Measurements from ENCODE around the gene JADE2. TPM values are rescaled to one million over a fixed set of nuclear protein-coding genes. Genes with fewer than 3 reads are reported as not detected.
"Not testable (repeated sequence)": the region's sequence is repeated elsewhere in the genome, so short reads cannot be mapped to it uniquely, and the experiment has no call there.

Gene JADE2
- total RNA-seq, 1 donor from 2014 or later: 70.9 TPM

DNA sequence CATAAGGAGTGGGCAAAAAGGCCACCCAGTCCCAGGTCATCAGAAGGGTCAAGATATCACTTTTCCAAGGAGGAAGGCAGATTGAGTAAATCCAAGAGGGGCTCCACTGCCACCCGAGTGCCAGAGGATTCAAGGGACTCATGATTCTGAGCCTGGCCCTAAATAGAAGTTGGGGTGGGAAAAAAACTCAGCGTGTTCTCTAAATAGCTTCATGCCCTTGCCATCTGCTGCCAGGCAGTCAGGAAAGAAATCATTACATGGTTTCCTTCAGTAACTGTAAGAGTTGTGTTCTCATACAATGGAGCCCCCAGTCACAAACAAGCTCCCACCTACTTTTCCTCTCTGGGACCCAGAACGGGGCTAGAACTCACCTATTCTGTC is 70.0 kb downstream of the JADE2 start:
- Histone ChIP-seq H3K27ac (no peak overlapping the region), H3K9me3 (no peaks in the 10 kb centered on the region), H3K36me3 (no peaks in the 10 kb centered on the region), H3K4me3 (no peak overlapping the region), H3K4me1 (peaks cover 0 to 13% of the 10 kb centered on the region in 2 donors), H3K27me3 (no peaks in the 10 kb centered on the region)
- no peak for DNase-seq (ENCODE audit: low spot score in 2 of 2)
- TF ChIP-seq CTCF (IDR thresholded peaks at IDR 0.05): no peak
- intact Hi-C loops (cut with DNase I): no loop called here

DNA sequence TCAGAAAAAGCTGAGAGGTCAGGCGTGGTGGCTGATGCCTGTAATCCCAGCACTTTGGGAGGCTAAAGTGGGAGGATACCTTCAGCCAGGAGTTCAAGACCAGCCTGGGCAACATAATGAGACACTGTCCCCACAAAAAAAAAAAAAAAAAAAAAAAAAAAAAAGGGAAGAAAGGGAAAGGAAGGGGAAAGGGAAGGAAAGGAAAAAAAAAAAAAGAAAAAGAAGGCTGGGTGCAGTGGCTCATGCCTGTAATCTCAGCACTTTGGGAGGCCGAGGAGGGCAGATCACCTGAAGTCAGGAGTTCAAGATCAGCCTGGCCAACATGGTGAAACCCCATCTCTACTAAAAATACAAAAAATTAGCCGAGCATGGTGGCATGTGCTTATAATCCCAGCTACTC is 74.3 kb downstream of the JADE2 start:
- H3K9me3 ChIP-seq; intact Hi-C loops (cut with DNase I): not testable (repeated sequence)

GRCh38 chr5:134600600-134600999 is 75.1 kb downstream of the JADE2 start:
- Histone ChIP-seq H3K36me3 (peaks cover 16% of the 10 kb centered on the region in 2 donors), H3K4me3 (no peak overlapping the region), H3K9me3 (no peaks in the 10 kb centered on the region), H3K4me1 (peaks cover 0 to 3% of the 10 kb centered on the region in 2 donors), H3K27me3 (no peaks in the 10 kb centered on the region), H3K27ac (no peak overlapping the region)
- no peak for TF ChIP-seq CTCF (IDR thresholded peaks at IDR 0.05)
- DNase-seq (ENCODE audit: low spot score in 2 of 2): no peak
- intact Hi-C loops (cut with DNase I): no loop called here

More for the DNA sequence above, 74.3 kb downstream of the JADE2 start:
- not testable (repeated sequence) for H3K36me3 ChIP-seq; H3K27me3 ChIP-seq; H3K4me1 ChIP-seq; H3K4me3 ChIP-seq; H3K27ac ChIP-seq; DNase-seq (ENCODE audit: low spot score in 2 of 2)

GRCh38 chr5:134603059-134603458 is 77.6 kb downstream of the JADE2 start:
- no peak for TF ChIP-seq CTCF (IDR thresholded peaks at IDR 0.05)
- no peak for DNase-seq (ENCODE audit: low spot score in 2 of 2)
- H3K27me3 ChIP-seq: no peaks in the 10 kb centered on the region
- intact Hi-C loops (cut with DNase I): no loop called here
- H3K27ac ChIP-seq: peak overlapping the region in 1 of 2 donors; percentile 50
- peaks cover 40% of the 10 kb centered on the region in 2 donors for H3K36me3 ChIP-seq
- H3K9me3 ChIP-seq: no peaks in the 10 kb centered on the region
- no peak overlapping the region for H3K4me3 ChIP-seq
- H3K4me1 ChIP-seq: peaks cover 0 to 3% of the 10 kb centered on the region in 2 donors

DNA sequence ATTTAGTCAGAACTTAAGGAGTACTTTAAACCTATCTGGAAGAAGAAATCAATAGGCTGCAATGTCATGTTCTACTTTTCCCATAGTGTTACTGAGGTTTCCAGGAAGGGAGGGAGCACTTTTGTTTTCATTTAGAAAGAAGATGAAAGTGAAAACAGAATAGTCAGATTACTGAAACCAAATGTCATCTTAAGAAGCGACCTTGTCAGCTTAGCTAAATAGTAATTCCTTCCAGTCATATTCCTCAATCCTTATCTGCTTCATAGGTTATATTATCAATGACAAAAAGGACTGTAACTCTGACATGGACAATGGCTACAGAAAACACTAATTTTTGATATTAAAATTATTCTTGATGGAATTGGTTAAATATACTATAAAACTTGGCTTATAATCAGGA is 79.4 kb downstream of the JADE2 start:
- Histone ChIP-seq H3K27ac (no peak overlapping the region), H3K27me3 (no peaks in the 10 kb centered on the region), H3K4me3 (no peak overlapping the region), H3K36me3 (peaks cover 54 to 59% of the 10 kb centered on the region in 2 donors), H3K9me3 (no peaks in the 10 kb centered on the region), H3K4me1 (peaks cover 0 to 3% of the 10 kb centered on the region in 2 donors)
- TF ChIP-seq CTCF (IDR thresholded peaks at IDR 0.05): no peak
- DNase-seq (ENCODE audit: low spot score in 2 of 2): no peak
- intact Hi-C loops (cut with DNase I): no loop called here

DNA sequence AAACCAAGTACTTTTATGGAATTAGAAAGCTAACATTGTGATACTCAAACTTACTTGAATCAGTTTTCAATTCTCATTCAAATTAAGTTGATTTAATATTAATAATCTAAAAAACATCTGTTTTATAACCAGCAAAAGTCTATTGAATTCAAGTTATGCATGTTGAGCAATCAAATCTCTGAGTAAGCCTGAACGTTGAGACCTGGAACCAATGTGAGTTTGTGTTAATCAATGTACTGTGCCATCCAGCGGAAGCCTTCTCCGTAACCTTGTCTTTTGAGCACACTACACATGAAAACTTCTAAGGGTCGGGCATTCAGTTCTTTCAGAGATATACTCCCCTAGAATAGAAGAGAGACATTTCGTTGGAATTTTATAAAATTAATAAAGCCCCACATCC is 81.3 kb downstream of the JADE2 start:
- no peak for DNase-seq (ENCODE audit: low spot score in 2 of 2)
- Histone ChIP-seq H3K4me3 (no peak overlapping the region), H3K9me3 (no peaks in the 10 kb centered on the region), H3K27me3 (no peaks in the 10 kb centered on the region), H3K36me3 (peaks cover 68 to 73% of the 10 kb centered on the region in 2 donors), H3K27ac (no peak overlapping the region), H3K4me1 (peaks cover 0 to 3% of the 10 kb centered on the region in 2 donors)
- no peak for TF ChIP-seq CTCF (IDR thresholded peaks at IDR 0.05)
- intact Hi-C loops (cut with DNase I): no loop called here

Data from ascending aorta (tissue), 2 donors.